NCI-H510A (cell line): ENCODE results near the gene SLC5A3.

Source experiments
- DNase-seq: peaks from one replicate; lab custom pipeline; 2025; lab: John Stamatoyannopoulos, UW

Gene SLC5A3

DNA sequence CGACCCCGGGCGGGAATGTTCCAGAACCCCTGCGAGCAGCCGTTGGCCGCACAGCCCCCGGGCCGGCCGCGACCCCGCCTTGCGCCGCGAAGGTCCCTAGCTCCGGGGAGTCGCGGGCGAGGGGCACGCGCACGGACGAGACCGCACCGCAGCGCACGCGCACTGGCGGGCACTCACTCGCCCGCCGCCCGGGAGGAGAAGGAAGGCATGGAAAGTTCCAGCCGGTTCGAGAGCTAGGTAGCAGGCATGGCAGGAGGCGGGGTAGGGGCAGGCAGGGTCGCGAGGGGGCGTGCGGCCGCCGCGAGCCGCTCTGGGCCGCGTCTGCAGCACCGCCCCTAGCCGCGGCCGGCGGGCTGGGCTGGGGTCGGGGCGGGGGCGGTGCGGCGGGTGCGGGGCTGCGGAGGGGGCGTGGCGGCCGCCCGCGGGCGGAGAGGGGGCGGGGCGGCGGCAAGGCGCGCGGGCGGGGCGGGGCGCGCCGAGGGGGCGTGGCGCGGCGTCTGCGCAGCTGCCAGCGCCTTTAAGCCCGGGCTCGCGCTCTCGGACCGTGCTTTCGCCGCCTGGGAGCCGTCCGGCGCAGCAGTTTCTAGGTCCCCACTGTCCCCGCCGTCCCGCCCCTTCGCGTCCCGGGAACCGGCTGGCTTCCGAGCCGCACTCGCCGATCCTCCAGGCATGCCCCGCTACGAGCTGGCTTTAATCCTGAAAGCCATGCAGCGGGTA, at the start of gene SLC5A3, which contains the start of gene MRPS6:
TSS of gene SLC5A3 (plus strand) at position 547 of the 717 bp plus-strand sequence. CDS start 21,621 bp downstream, outside the sequence.
TSS of gene MRPS6 (plus strand) at position 547 of the 717 bp plus-strand sequence. CDS start at position 670, 123 bp downstream.
- peak; percentile 79 for DNase-seq

GRCh38 chr21:34023691-34024373, 49.5 kb upstream of the SLC5A3 start:
- DNase-seq = no peak

- DNase-seq = no peak
Measured at GRCh38 chr21:34024374-34024693, 49.0 kb upstream of the SLC5A3 start.

GRCh38 chr21:34027721-34028461, 45.5 kb upstream of the SLC5A3 start:
- DNase-seq = no peak

GRCh38 chr21:34029743-34030528, 43.4 kb upstream of the SLC5A3 start:
- DNase-seq = no peak

DNA sequence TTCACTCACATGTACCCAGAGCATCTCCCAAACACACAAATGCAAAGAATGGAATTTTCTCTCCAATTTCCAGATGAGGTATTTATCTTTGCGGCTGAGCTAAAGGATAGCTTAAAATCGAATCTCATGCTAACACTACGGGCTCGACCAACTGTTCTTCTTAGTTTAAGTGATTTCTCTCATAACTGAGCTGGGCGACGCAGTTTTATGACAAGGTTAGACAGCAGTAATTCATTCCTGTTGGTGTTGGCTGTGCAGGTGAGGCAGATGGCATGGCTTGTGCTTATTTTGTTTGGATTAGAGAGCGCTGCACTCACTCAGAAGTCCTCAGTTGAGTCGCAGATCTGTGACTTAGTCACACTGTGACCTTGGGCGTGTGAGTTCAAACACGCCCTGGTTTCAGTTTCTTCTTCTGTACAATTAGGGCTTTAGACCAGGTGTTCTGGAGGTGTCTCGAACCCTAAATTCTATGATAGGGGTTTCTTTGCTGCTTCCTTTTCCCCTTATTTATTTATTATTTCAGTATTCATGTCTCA, 41.5 kb upstream of the SLC5A3 start:
- DNase-seq = no peak

DNA sequence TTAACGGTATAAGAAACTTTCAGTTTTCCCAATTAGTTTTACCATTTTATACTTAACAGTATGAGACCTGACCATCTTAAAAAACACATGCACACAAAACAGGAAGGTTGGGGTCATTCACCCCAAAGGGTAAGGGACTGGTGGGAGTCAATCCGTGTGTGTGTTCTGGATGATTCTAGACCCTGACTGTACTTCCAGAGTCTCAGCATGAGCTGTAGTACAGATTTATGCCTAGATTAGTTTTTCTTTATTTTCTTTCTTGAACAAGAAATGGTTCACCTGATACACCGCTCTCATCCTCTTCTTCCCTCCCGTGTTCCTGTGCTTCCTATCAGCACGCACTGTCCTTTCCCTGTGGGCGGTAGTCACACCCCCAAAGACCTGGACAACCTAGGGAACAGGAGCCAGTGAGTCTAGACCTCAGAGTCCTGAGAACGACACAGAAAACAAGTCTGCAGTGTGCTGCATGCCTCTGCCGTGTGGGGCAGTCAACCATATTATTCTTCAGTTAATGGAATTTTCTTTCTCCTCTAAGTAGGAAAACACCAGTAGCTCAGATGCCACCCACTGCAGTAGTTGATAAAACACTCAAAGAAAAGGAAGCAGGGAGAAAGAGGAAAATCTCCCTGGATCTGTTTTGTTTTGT, 38.9 kb upstream of the SLC5A3 start:
- no peak for DNase-seq

DNA sequence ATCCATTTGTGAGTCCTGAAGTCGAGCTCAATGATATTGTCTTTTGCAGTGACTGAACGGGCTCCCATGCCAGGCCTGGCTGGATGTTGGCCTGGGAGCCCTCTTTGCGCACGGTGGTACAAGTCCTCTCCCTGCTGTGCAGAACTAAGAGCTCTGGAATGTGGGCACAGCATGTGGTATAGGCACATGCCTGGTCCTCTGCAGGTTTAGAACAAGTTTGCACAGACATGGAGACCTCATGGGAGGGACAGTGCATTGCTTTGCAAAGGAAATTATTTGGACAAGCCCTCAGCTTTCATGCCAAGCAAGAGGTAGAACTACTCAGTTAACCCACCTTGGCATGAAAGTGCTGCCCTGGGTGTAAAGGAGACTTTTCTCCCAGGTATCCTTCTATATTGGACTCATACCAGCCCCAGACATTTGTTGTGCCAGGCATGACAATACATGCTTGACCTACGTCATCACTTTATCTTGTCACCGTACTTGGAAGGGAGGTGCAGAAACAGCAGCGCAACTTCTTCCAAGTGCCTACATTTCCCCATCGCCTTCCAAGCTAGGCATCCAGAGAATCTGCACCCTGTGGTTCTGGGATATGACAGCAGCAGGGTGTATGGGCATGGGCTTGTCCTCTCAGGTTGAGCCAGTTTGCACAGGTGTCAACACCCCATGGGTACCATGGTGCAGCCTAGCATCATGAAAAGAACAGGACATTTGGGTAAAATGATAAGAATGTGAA, 37.6 kb upstream of the SLC5A3 start:
- DNase-seq = no peak

DNA sequence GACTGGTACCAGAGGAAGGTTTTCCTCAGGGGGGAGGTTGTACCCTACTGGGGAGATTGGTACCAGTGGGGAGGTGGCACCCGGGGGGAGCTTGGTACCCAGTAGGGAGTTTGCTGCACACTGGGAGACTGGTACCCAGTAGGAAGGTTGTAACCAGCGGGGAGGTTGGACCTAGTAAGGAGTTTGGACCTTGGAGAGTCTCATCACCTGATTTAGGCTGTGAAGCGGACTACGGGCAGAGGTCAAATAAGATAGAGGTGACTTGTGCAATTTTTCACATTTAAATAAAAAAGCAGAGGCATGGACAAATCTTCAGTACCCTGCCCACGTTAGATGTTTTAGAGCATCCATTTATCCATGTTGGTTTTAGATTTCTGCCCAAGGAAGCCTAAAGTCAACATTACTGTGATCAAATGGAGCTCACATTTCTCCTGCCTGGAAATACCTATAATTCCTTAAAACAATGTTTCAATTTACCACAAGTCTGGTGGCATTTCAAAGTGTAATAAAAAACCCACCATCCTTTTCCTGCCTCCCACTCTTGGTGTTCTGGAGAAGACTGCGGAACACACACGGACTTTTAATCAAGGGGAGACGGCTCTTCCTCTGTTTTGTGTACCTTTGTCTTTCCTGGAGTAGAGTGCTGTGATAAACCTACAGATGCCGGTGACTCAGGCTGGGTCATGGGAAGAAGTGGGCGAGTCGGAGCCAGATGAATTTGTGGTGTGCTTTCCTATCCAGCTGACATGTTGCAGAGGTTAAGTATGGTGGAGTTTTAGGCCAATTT, 36.2 kb upstream of the SLC5A3 start:
- no peak for DNase-seq

GRCh38 chr21:34039678-34040382, 33.5 kb upstream of the SLC5A3 start:
- DNase-seq = no peak

DNA sequence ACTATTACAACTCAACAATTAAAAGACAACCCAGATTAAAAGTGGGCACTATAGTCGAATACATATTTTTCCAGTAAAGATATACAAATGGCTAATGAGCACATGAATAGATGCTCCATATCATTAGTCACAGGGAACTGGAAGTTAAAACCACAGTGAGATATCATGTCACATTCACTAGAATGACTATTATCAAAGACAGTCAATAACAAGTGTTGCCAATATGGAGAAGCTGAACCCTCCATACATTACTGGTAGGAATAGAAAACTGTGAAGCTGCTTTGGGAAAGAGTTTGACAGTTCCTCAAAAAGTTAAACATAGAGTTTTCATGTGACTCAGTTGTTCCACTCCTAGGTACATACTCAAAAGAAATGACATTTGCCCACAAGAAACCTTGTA, 30.6 kb upstream of the SLC5A3 start:
- DNase-seq = no peak

GRCh38 chr21:34043333-34043732, 30.0 kb upstream of the SLC5A3 start:
- no peak for DNase-seq

- no peak for DNase-seq
Measured at GRCh38 chr21:34046917-34047316, 26.5 kb upstream of the SLC5A3 start.

DNA sequence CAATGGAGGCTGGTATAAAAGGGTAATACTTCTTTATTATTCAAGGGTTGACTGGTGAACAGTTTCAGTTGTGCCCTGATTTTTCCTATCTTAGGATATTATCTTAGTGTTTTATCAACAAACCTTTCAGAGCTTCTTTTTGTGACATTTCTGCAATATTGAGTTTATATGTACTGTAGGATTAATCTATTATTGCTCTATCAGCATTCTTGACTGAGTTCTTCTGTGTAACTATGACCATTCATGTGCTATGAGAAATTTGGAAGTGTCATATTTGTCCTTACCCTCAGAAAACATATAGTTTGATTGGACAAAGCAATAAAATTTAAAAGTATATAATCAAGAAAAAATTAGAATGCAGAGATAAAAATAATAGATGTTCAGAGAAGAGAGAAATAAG, 25.5 kb upstream of the SLC5A3 start:
- DNase-seq = no peak

- DNase-seq = no peak
Measured at GRCh38 chr21:34052171-34052570, 21.2 kb upstream of the SLC5A3 start.

DNA sequence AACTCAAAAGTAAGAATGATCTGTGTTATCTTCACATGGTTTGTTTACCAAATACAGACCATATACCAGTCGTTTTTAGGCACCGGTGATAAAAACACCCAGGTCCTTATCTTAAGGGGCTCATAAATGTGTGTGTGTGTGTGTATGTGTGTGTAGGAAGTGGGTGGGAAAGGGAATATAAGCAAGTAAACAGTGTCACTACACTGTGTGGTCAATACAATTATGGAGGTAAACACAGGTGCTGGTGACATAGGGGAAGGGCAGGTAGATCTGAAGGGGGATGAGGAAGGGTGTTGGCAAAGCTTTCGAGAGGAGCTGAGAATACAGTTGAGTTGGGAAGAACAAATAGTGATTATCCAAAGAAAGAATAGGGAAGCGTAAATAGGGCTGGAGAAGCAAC, 19.1 kb upstream of the SLC5A3 start:
- DNase-seq = peak; percentile 55

GRCh38 chr21:34055615-34056014, 17.8 kb upstream of the SLC5A3 start:
- DNase-seq = no peak

DNA sequence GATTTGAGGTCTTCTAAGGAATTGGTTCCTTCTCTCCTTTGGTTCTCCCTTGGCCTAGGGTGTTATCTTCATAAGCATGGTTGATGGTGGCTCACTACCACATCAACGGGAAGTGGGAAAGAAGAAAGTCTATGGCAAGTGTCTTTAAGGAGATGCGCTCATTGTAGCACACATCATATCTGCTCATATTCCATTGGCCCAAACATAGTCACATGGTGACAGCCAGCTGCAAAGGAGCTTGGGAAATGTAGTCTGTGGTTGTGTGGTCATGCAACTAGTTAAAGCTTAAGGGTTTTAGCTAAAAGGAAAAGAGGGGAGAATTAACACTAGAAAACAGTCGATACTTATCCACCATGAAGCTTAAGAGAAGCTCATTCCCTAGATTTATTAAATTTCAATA, 11.4 kb upstream of the SLC5A3 start:
- no peak for DNase-seq

GRCh38 chr21:34065027-34065426, 8.4 kb upstream of the SLC5A3 start:
- DNase-seq = no peak
